DOHH2 (cell line): ENCODE data around the gene HES1.

Experiments
- CTCF ChIP-seq: fragments of 200-600 bp; sonication (generic); IDR thresholded peaks from one replicate; pipeline ENCODE4 v1.5.1; 2014; ENCODE audit warnings: antibody characterized with exemption, mild to moderate bottlenecking, low read depth, low read length; ENCODE audit not compliant: poor library complexity, severe bottlenecking
- EZH2phosphoT487 ChIP-seq: fragments of 200-600 bp; sonication (generic); IDR thresholded peaks from 2 replicates; pipeline ENCODE4 v1.6.1; 2017; ENCODE audit warnings: borderline replicate concordance, mild to moderate bottlenecking, antibody characterized with exemption, low read length, moderate library complexity, mixed read lengths

- no peak for TF ChIP-seq CTCF
- TF ChIP-seq EZH2phosphoT487, result no peak
Observed at GRCh38 chr3:194160158-194160557, 24.2 kb downstream of the HES1 start.
